Heart right ventricle (tissue), 16 donors: ENCODE measurements around the gene OXCT1. TPM values are rescaled to one million over a fixed set of nuclear protein-coding genes. Genes with fewer than 3 reads are reported as not detected.
"Not testable (repeated sequence)": the region's sequence is repeated elsewhere in the genome, so short reads cannot be mapped to it uniquely, and the experiment has no call there.

Source experiments
- ATAC-seq, 8 donors: fragments of 200-7000 bp; cut with Tn5 transposase; one replicate each; pipeline ENCODE4 v1.9.1; 2020; ENCODE audit warnings: mild to moderate bottlenecking in 8 of 8, moderate library complexity in 8 of 8, moderate number of reproducible peaks in 1 of 8
- DNase-seq, 2 donors: peaks; one replicate each; pipeline ENCODE4 v3.0.0-alpha.2; 2020
- H3K27ac ChIP-seq, 10 donors: fragments of 200-600 bp; sonication (generic) in 2 of 10; one replicate each; pipeline versions ENCODE4 v1.5.0 to v1.8.0; 2020 to 2022; ENCODE audit warnings: mild to moderate bottlenecking in 3 of 10
- H3K27me3 ChIP-seq, 7 donors: fragments of 200-600 bp; one replicate each; pipeline ENCODE4 v1.8.0; 2021 to 2022; ENCODE audit warnings: mild to moderate bottlenecking in 2 of 7
- H3K36me3 ChIP-seq, 9 donors: fragments of 200-600 bp; sonication (generic) in 1 of 9; one replicate each; pipeline versions ENCODE4 v1.5.0 to v1.8.0; 2020 to 2022; ENCODE audit warnings: mild to moderate bottlenecking in 2 of 9
- H3K4me1 ChIP-seq, 9 donors: fragments of 200-600 bp; sonication (generic) in 1 of 9; one replicate each; pipeline versions ENCODE4 v1.5.0 to v1.8.0; 2020 to 2022; ENCODE audit warnings: mild to moderate bottlenecking in 4 of 9
- H3K4me3 ChIP-seq, 10 donors: fragments of 200-600 bp; sonication (generic) in 2 of 10; one replicate each; pipeline versions ENCODE4 v1.5.0 to v1.8.0; 2020 to 2022; ENCODE audit warnings: mild to moderate bottlenecking in 7 of 10, moderate library complexity in 2 of 10
- H3K9me3 ChIP-seq, 11 donors: fragments of 200-600 bp in 10 of 11; sonication (generic) in 2 of 11; one replicate each; pipeline versions ENCODE4 v1.5.0 to v1.8.0; 2013 to 2022; ENCODE audit warnings: mild to moderate bottlenecking in 2 of 11, control low read depth in 1 of 11, moderate library complexity in 1 of 11
- WGBS, 2 donors: extraction: QIAGEN DNeasy Blood & Tissue Kit; methylation state at CpG; one replicate each; pipeline ENCODE4 v1.1.7; 2013; ENCODE audit warnings: inconsistent platforms in 1 of 2; 5-methylcytosine and 5-hydroxymethylcytosine counted together
- intact Hi-C, 10 donors: fragments of 100-400 bp; cut with DNase I; formaldehyde crosslinking; loops; one replicate each; pipeline versions ENCODE4 v1.11.1 to v1.14.2; 2022
- polyA plus RNA-seq, 2 donors: library from polyadenylated mRNA; stranded (reverse); fragments of 200-250 nt; gene quantifications; one replicate each; pipeline ENCODE4 v1.2.3, GENCODE V29; 2013
- total RNA-seq, 10 donors: library from RNA; stranded (reverse); fragmentation: NEBNext Ultra II Directional in 3 of 10; extraction: Animal tissue kit (Norgen Biotek cat#: 25700) in 3 of 10; gene quantifications; one replicate each; pipeline versions ENCODE4 v1.2.1 to v1.2.4, GENCODE V29; 2021 to 2023
- TF ChIP-seq, protein P1 (sequence below), 9 donors: fragments of 200-600 bp; sonication (generic) in 2 of 9; IDR thresholded peaks; one replicate each; pipeline versions ENCODE4 v1.5.0 to v1.8.0; 2021 to 2022; ENCODE audit warnings: antibody characterized with exemption in 9 of 9, mild to moderate bottlenecking in 5 of 9, moderate library complexity in 1 of 9
- donor health status: Arrhythmogenic right ventricular cardiomyopathy.
- donor health status: ischemic (EF 13 %, LVEDD 7.1; RV severe dilation, severe dysfunction).
- donor health status: healthy with polysubstance abuse.
- donor health status: DM: no; HTN: yes; CAD: no.
- donor health status: DM: no; HTN: no; CAD: no.
- donor health status: ischemic (EF 25% LVEDD 6.9; RV normal size, moderate dysfunction).
- donor health status: ischemic (EF 25% LVEDD 5.7; RV mildly dilated, moderate dysfunction).
- donor health status: healthy.
- donor health status: DM: yes; HTN: yes; CAD: no.
- donor health status: Ischemic cardiomyopathy.
- donor health status: ischemic (EF 35%, LVEDD 5.7; RV mildly dilated, moderate dysfunction).
- donor health status: nonischemic (EF 11% LVEDD 7.7; RV severe dilation, severe dysfunction).
- donor health status: DM: yes; HTN: yes; CAD: no.
- donor health status: PGD.
- donor health status: ischemic (EF 29% LVEDD 5.4; RV normal size, mild dysfunction).
- donor health status: nonischemic (EF 23%, LVEDD 6.1; RV moderate dilation, normal function).

The OXCT1 gene
- total and polyA plus RNA-seq, 12 donors, result 22.2 to 340 (median 234) TPM

DNA sequence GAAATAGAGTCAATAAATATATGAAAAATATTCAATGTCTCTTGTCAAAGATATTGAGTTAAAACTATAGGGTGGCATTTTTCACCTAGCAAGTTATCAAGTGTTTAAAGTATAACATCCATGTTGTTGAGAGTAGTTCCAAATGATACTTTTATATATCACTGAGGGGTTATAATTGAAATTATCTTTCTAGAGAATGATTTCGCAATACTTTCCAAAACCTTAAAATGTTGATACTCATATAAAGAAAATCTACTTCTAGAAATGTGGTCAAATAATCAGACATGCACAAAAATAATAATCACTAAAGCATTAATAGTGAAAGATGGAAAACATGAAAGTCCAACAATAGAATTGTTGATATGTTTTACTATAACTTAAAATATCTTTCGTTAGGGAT lies 50.1 kb downstream of the OXCT1 start:
- no peak for ATAC-seq
- H3K27ac ChIP-seq, result no peak overlapping the region
- no peak for DNase-seq
- no peak overlapping the region for H3K4me3 ChIP-seq
- H3K9me3 ChIP-seq, result no peaks in the 10 kb centered on the region
- no peaks in the 10 kb centered on the region for H3K27me3 ChIP-seq
- TF ChIP-seq, protein P1, sequence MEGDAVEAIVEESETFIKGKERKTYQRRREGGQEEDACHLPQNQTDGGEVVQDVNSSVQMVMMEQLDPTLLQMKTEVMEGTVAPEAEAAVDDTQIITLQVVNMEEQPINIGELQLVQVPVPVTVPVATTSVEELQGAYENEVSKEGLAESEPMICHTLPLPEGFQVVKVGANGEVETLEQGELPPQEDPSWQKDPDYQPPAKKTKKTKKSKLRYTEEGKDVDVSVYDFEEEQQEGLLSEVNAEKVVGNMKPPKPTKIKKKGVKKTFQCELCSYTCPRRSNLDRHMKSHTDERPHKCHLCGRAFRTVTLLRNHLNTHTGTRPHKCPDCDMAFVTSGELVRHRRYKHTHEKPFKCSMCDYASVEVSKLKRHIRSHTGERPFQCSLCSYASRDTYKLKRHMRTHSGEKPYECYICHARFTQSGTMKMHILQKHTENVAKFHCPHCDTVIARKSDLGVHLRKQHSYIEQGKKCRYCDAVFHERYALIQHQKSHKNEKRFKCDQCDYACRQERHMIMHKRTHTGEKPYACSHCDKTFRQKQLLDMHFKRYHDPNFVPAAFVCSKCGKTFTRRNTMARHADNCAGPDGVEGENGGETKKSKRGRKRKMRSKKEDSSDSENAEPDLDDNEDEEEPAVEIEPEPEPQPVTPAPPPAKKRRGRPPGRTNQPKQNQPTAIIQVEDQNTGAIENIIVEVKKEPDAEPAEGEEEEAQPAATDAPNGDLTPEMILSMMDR (IDR thresholded peaks at IDR 0.05), result no peak
- H3K36me3 ChIP-seq, result no peaks in the 10 kb centered on the region
- WGBS, 2 donors, result 96 to 98% methylated on average over 2 of the region's 2 CpGs
- peaks cover 0 to 13% (median 0%) of the 10 kb centered on the region in 9 donors for H3K4me1 ChIP-seq
- intact Hi-C loops, result no loop called here

DNA sequence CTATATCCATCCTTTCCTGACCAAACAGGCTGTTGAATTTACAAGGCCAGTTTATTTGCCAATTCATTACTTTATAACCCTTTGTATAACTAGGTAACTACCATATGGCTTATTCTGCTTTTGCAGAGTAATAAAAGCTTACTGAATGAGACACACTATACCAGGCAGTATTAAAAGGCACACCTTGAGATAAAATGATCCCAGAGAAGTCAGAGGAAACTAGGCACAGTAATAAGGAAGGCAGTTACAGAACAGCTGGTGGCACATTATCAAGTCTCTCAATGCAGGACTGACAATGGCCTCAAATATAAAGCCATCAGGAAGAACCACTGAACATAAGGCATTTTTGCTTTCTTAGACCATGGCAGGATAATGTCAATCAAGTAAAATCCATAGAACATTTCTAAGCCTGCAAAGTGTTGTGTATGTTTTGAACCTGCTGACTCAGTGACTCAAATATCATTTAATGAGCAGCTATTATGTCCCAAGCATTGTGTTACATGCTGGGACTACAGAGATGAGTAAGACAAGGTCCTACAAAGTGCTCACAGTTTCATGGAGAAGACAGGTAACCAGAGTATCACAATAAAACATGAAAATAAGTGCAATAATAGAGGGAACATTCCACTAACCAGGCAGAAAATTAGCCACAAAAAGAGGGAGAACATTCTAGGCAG lies 52.5 kb downstream of the OXCT1 start:
- ATAC-seq (no peak), DNase-seq (no peak)
- H3K4me1 ChIP-seq, result peaks cover 0 to 12% (median 0%) of the 10 kb centered on the region in 9 donors
- H3K27me3 ChIP-seq, result no peaks in the 10 kb centered on the region
- TF ChIP-seq, protein P1 (IDR thresholded peaks at IDR 0.05), result no peak
- H3K9me3 ChIP-seq, result no peaks in the 10 kb centered on the region
- intact Hi-C loops, result no loop called here
- H3K4me3 ChIP-seq, result no peak overlapping the region
- H3K27ac ChIP-seq, result no peak overlapping the region
- H3K36me3 ChIP-seq, result no peaks in the 10 kb centered on the region

DNA sequence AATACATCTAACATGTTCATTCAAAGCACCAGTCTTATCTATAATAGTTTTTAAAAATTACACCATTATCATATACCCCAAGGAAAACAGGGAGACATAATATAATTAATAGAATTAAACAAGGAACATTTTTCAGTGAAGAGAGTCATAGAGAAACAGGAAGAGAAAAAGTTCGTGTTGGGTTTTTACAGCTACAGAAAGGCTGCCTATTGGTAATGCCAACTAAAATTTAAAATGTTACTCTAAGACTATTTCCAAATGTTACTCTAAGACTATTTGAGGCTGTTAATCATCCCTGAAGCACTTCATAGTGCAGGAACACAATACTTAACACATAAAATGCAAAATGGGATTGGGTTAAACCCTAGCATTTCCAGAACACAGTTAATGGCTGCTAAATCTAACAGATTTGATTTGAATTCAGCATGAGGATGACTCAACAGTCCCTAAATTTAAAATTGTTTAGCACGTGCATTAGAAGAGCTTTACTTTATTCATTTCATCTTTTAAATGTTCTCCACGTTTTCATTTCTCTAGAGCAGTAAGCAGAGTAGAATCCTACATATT lies 54.5 kb downstream of the OXCT1 start:
- Histone ChIP-seq H3K36me3 (no peaks in the 10 kb centered on the region), H3K4me1 (peaks cover 0 to 12% (median 0%) of the 10 kb centered on the region in 9 donors), H3K27me3 (no peaks in the 10 kb centered on the region), H3K27ac (no peak overlapping the region), H3K4me3 (no peak overlapping the region), H3K9me3 (no peaks in the 10 kb centered on the region)
- WGBS, 2 donors, result 73 to 77% methylated on average over 3 of the region's 3 CpGs
- ATAC-seq, result no peak
- TF ChIP-seq, protein P1 (IDR thresholded peaks at IDR 0.05), result no peak
- intact Hi-C loops, result no loop called here
- DNase-seq, result no peak

DNA sequence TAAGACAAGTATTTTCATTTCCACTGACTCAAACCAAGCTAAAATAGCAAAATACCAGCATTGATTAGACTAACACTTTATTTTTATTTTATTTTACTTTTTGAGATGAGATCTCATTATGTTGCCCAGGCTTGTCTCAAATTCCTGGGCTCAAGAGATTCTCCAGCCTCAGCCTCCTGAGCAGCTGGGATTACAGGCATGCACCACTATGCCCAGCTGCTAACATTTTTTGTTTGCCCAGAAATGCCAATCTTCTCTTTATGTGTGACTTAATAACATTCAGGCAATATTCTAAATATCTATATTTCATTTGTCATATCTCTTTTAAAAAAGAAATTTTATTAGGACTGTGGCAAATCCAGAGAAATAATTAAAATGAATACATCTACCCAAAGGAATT lies 55.0 kb downstream of the OXCT1 start:
- intact Hi-C loops, result no loop called here
- ATAC-seq (no peak), DNase-seq (no peak)
- H3K27ac ChIP-seq, result no peak overlapping the region
- TF ChIP-seq, protein P1 (IDR thresholded peaks at IDR 0.05), result no peak
- no peaks in the 10 kb centered on the region for H3K27me3 ChIP-seq
- no peak overlapping the region for H3K4me3 ChIP-seq
- H3K9me3 ChIP-seq, result no peaks in the 10 kb centered on the region
- H3K36me3 ChIP-seq, result no peaks in the 10 kb centered on the region
- peaks cover 0 to 12% (median under 1%) of the 10 kb centered on the region in 9 donors for H3K4me1 ChIP-seq

DNA sequence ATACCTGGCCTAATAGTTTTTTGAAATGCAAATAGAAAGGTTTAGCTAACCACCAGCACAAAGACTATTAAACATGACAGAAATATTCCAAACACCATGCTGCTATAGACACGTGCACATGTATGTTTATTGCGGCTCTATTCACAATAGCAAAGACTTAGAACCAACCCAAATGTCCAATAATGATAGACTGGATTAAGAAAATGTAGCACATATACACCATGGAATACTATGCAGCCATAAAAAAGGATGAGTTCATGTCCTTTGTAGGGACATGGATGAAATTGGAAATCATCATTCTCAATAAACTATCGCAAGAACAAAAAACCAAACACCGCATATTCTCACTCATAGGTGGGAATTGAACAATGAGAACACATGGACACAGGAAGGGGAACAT lies 55.9 kb downstream of the OXCT1 start:
- 95 to 97% methylated on average over 2 of the region's 4 CpGs for WGBS, 2 donors
- H3K36me3 ChIP-seq, ATAC-seq, DNase-seq, H3K27me3 ChIP-seq, intact Hi-C loops, H3K4me3 ChIP-seq, H3K9me3 ChIP-seq, H3K27ac ChIP-seq: not testable (repeated sequence)
- peaks cover 0 to 16% (median 9%) of the 10 kb centered on the region in 9 donors for H3K4me1 ChIP-seq
